AML-193 (cell line): Measurements from ENCODE around the gene STOX1.
"Not testable (repeated sequence)": the region's sequence is repeated elsewhere in the genome, so short reads cannot be mapped to it uniquely, and the experiment has no call there.

ENCODE experiments used
- DNase-seq, 2 experiments: peaks; one replicate each; lab custom pipeline; 2025; lab: John Stamatoyannopoulos, UW

The STOX1 gene

DNA sequence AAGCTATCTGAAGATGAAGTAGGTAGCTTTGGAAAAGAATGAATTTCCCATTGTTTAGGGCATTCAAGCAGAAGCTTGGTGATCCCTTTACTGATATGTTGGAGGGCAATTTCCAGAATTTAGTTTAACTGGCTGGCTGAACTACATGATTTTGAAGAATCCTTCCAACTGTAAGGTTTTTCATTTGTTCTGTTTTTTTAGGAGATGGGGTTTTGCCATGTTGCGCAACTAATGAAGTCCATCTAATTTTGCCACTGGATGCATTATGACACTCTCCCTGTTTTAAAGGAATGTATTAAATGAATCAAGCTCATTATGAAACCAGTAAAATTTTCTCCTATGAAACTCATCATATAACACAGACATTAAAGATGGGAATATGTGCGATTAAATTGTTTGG is 67.7 kb downstream of the STOX1 start:
- DNase-seq: peak in 1 of 2 experiments; percentile 8

DNA sequence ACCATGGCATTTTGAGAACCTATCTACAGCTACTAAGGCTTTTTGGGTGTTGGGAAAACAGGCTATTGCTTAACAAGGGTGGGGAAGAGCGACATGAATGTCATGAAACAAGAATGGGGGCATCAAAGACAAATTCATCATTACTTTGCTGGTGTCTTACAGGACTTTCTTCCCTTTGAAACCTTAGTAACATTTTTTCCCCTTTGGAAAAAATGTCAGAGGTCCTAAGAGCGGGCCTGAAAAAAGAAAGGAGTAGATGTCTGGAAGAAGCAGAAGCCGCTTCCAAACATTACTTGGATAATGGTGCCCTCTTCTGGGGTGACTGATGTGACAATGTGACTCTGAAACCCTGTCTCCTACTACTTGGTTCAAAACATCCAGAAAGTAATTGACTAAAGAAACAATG is 70.0 kb downstream of the STOX1 start:
- peak; percentile 64 to 69 for DNase-seq

DNA sequence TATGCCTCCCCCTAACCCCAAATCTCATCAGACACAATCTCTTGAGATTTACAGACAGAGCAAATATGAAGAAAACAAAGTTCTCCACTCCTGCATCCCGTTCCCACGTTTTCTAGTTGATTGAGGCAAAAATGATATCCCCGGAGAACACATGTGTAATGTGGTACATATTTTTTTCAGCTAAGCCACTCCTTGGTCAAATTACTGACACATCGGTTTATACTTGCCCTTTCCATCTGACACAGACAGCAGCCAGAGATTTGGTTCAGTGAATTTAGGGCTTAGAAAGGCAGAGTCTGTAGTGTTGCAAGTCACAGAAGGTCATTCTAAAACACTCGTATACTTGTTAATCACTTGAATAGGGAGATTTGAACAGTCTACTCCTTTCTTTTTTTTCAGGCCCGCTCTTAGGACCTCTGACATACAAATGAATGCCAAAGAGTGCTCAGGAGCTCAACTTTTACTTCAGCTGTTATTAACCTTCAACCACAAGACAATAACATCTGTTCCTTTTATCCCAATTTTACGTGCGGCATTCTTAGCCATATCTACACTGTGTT is 71.9 kb downstream of the STOX1 start:
- no peak for DNase-seq

DNA sequence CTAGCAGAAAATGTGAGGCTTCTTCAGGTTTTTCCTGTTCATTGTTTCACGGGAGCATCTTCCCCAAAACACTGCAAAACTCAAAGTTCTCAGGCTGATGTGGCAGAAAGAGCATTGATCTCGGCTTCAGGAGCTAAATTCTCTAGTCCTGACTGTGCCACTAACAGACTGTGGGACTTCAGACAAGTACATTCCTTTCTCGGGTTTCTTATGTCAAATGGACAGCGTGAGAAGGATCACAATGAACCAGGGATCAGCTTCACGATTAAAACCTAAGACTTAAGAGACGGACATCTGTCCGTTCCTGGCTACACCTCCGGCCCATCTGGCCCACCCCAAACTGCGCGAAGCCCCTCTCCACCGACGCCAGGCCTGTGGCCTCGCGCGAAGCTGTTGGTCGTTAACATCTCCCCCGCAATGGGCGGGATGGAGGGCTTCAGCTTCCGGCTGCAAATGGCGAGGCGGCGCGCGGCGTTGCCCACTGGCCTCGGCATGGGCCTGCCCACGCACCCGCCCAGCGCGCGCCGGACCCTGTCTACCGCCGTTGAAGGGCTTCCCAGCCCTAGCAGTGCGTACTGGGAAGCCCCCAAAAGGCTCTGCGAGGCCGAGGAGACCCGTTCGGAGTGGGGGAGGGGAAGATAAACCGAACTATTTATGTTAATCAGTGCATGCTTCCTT is 73.2 kb downstream of the STOX1 start:
- DNase-seq: peak in 1 of 2 experiments; percentile 78

DNA sequence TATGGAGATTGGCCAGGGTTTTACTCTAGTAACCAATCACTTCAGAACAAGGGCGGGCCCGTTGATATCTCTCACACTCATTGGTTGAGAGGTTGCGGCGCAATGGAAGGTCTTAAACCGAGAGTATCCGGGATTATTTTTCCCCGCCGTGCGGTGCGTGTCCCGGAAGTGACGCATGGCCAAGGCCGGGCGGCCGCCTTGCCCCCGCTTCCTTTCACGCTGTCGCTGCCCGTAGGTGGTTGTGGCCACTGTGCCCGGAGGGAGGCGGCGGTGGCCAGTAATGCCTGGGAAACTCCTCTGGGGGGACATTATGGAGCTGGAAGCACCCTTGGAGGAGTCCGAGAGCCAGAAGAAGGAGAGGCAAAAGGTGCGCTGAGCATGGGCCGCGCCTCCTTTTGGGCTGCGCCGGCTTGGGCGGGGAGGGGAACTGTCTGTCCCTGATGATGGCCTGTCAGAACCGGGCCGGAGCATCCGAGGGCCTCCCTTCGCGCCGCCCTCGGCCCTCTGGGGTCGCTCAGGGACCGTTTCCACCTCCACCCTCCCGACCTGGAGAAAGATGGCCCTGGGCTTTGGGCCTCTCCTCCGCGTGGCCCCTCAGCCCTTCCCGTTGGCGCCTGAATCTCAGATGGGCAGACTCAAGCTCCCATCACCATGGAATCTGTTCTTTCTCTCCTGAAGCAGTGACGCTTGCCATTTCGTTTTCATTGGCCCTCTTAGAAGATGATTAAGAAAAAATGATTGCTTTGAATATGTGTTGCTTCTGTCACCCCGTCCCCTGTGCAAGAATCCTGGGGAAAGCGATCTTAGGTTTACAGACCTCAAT is 74.0 kb downstream of the STOX1 start, which contains the start of gene DDX50:
TSS of gene DDX50 (plus strand) at position 211 of the 823 bp plus-strand sequence. CDS start at position 281, 70 bp downstream.
- DNase-seq: peak; percentile 98

DNA sequence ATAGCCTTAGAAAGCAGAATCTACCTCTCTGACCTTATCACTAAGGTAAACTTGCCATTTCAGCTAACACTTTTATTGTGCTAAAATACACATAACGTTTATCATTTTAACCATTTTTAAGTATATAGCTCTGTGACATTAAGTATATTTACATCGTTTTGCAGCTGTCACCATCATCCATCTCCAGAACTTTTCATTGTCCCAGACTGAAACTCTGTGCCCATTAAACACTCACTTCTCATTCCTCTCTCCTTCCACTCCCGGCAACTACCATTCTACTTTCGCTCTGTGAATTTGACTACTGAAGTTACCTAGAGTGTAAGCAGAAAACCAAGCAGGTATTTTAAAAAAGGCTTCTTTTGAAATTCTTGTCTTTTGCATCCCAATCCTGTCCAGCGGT is 75.1 kb downstream of the STOX1 start:
- DNase-seq: no peak

DNA sequence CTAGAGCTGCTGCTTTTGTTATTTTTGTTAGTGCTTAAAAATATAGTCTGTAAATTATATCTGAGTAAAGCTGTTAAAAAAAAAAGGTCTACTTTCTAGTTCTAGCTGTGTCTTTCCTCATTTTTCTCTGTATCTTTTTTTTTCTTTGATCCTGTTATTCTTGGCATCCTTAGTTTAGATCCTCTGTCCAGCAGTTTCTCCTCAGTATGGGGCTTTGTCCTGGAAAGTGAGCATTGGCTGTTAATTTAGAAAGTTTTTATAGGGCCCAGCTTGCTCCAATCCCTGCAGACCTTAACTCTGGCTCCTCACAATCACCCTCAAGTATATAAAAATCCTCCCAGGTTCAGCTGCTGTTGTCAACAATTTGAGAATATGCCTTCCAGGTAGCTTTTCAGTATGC is 97.3 kb downstream of the STOX1 start:
- DNase-seq: no peak

DNA sequence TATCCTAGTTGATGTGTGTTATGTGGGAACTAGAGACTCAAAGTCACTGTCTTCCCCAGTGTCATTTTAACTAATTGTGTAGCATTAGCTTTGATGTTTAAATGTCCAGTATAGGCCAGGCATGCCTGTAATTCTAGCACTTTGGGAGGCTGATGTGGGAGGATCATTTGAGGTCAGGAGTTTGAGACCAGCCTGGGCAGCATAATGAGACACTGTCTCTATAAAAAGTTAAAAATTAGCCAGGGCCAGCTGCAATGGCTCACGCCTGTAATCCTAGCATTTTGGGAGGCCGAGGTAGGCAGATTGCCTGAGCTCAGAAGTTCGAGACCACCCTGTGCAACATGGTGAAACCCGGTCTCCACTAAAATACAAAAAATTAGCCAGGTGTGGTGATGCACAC is 98.2 kb downstream of the STOX1 start:
- DNase-seq: no peak

DNA sequence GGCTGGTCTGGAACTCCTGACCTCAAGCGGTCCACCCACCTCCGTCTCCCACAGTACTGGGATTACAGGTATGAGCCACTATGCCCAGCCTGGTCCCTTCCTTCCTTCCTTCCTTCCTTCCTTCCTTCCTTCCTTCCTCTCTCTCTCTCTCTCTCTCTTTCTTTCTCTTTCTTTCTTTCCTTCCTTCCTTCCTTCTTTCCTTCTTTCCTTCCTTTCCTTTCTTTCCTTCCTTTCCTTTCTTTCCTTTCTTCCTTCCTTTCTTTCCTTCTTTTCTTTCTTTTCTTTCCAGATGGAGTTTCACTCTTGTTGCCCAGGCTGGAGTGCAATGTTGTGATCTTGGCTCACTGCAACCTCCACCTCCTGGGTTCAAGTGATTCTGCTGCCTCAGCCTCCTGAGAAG is 101.8 kb downstream of the STOX1 start:
- DNase-seq: not testable (repeated sequence)

DNA sequence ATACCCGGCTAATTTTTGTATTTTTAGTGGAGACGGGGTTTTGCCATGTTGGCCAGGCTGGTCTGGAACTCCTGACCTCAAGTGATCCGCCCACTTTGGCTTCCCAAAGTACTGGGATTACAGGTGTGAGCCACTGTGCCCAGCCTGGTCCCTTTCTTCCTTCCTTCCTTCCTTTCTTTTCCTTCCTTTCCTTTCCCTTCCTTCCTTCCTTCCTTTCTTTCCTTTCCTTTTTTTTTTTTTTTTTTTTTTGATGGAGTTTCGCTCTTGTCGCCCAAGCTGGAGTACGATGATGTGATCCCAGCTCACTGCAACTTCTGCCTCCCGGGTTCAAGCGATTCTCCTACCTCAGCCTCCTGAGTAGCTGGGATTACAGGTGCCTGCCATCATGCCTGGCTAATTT is 102.6 kb downstream of the STOX1 start:
- DNase-seq: not testable (repeated sequence)

DNA sequence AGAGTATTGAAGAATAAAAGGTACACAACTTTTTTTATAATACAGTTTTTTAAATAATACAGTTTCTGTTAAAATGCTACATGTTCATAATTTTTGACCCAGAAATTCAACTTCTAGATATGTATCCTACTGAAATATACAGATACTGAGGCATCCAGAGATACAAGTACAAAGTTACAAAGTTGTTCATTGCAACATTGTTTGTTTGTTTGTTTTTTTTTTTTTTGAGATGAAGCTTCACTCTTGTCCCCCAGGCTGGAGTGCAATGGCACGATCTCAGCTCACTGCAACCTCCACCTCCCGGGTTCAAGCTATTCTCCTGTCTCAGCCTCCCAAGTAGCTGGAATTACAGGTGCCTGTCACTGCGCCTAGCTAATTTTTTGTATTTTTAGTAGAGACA is 105.5 kb downstream of the STOX1 start:
- not testable (repeated sequence) for DNase-seq

DNA sequence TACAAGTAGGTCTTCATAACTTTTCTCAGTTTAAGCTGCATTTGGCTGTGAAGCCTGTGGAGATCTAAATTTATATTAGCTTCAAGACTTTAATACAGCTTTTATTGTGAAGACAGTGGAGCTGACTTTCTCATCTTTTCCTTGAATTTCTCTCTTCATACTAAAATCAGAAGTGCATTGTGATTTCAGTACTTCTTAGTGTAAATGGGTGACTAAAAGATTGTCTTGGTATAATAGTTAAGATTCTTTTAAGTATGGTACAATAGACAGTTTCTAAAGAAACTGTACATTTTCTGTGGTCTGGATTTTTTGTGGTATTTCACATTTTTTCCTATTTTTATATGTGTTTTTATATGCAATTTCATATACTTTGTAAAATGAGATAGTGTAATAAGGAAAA is 107.7 kb downstream of the STOX1 start:
- DNase-seq: no peak

DNA sequence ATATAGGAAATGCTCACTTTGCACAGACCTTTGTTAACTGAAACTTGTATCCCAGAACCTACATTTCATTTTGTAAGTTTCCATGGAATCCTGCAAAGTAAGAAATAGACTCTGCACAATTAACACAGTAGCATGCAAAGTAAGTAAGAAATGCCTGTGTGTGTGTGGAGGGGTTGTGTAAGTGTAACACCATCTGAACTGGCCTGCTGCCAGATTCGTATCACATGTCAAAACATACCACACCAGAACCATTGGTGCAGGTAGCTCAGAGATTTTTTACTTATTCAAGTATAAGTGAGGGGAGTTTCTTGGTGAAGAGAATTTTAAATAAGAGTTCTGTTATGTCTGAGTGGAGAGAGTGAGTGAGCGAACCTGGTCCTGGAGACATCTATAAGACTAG is 110.8 kb downstream of the STOX1 start:
- DNase-seq: no peak

DNA sequence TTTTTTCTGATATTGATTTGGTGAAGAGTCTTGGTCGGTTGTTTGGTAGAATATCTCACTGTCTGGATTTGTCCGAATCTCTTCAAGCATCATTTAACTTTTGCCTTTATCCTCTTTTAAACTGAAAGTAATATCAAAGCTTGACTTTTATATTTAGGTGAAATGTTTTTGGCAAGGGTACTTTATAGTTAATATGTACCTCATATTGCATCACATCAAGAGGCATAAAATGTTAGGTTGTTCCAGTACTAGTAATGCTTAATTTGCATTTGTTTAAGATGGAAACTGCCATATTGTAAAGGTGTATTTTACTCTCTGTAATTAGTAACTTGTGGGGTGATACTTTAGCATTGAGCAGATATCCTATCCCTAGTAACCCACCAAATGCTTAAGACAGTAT is 111.6 kb downstream of the STOX1 start:
- DNase-seq: no peak

DNA sequence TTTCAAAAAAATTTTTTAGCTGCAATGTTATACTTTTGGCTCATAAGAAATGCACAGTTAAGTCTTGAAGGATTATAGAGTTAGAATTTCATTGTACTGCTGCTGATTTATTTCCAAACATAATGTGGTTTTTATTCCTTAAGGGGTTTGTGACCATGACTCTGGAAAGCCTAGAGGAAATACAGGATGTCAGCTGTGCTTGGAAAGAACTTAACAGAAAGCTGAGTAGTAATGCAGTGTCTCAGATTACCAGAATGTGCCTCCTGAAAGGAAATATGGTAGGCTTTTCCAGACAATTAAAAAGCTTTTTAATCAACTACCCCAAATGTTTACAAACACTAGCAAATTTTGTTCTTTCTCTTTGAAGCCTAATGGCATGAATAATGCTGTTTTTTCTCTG is 113.6 kb downstream of the STOX1 start:
- DNase-seq: not testable (repeated sequence)
